ENCODE measurements around the gene PTPRE. TPM values are rescaled to one million over a fixed set of nuclear protein-coding genes. Genes with fewer than 3 reads are reported as not detected.

PTPRE gene
- total RNA-seq, 1 experiment from 2014 or later: 0.70 TPM

DNA sequence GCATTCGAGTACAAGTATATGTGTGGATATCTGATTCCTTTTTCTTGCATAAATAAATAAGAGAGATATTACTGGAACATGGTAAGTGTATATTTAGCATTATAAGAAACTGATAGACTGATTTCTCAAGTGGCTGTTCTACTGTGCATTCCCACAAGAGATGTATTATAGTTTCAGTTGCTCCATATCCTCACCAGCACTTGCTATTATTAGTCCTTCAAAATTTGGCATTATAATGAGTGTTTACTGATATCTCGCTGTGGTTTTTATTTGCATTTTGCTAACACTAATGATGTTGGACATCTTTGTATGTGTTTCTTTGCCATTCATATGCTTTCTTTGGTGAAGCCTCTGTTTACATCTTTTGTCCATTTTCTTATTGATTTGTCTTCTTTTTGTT is 9.7 kb upstream of the PTPRE start:
- H3K4me3 Mint-ChIP-seq: no peak overlapping the region
- TF ChIP-seq, protein P1, sequence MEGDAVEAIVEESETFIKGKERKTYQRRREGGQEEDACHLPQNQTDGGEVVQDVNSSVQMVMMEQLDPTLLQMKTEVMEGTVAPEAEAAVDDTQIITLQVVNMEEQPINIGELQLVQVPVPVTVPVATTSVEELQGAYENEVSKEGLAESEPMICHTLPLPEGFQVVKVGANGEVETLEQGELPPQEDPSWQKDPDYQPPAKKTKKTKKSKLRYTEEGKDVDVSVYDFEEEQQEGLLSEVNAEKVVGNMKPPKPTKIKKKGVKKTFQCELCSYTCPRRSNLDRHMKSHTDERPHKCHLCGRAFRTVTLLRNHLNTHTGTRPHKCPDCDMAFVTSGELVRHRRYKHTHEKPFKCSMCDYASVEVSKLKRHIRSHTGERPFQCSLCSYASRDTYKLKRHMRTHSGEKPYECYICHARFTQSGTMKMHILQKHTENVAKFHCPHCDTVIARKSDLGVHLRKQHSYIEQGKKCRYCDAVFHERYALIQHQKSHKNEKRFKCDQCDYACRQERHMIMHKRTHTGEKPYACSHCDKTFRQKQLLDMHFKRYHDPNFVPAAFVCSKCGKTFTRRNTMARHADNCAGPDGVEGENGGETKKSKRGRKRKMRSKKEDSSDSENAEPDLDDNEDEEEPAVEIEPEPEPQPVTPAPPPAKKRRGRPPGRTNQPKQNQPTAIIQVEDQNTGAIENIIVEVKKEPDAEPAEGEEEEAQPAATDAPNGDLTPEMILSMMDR (conservative IDR thresholded peaks at IDR 0.05): no peak
- no peak overlapping the region for H4K8ac ChIP-seq (replicated peaks; ENCODE audit: insufficient read length, low read depth, low read length)

More for the DNA sequence above, 9.7 kb upstream of the PTPRE start:
- Histone ChIP-seq H2BK5ac (ENCODE audit: insufficient read length, low read length) (no peak overlapping the region), H3K4me2 (ENCODE audit: insufficient read depth, insufficient read length, low read length) (no peak overlapping the region), H3K23ac (ENCODE audit: insufficient read length, low read depth, low read length) (no peak overlapping the region), H3K9me3 (ENCODE audit: control insufficient read depth, low read depth, low read length) (no peaks in the 10 kb centered on the region), H2AK5ac (ENCODE audit: insufficient read length, low read length) (no peak overlapping the region), H3K9ac (ENCODE audit: extremely low read depth, insufficient read length, low read length) (no peak overlapping the region), H2BK120ac (ENCODE audit: low read depth, low read length, poor library complexity, severe bottlenecking) (no peak overlapping the region), H4K91ac (ENCODE audit: insufficient read length, low read depth, low read length) (no peak overlapping the region), H3K79me1 (ENCODE audit: insufficient read depth, low read depth, low read length, poor library complexity, severe bottlenecking) (no peaks in the 10 kb centered on the region), H3K79me2 (ENCODE audit: insufficient read depth, low read length) (no peaks in the 10 kb centered on the region), H4K20me1 (ENCODE audit: control insufficient read depth, insufficient read depth, insufficient read length) (no peaks in the 10 kb centered on the region), H2BK20ac (ENCODE audit: low read depth, low read length, poor library complexity, severe bottlenecking) (no peak overlapping the region), H3T11ph (ENCODE audit: low read length) (no peak overlapping the region), H4K5ac (ENCODE audit: insufficient read length, low read depth, low read length) (no peak overlapping the region), H3K4ac (ENCODE audit: low read depth, low read length) (no peak overlapping the region), H2BK12ac (ENCODE audit: insufficient read length, low read depth, low read length) (no peak overlapping the region), H3K18ac (ENCODE audit: insufficient read length, low read depth, low read length) (no peak overlapping the region), H3K56ac (ENCODE audit: insufficient read length, low read depth, low read length) (no peak overlapping the region), H3K14ac (ENCODE audit: insufficient read depth, low read length) (no peak overlapping the region), H3K27ac (ENCODE audit: insufficient read length, low read depth, low read length) (no peak overlapping the region), H3K23me2 (ENCODE audit: insufficient read length, low read depth, low read length, poor library complexity, severe bottlenecking) (no peaks in the 10 kb centered on the region), H2BK15ac (ENCODE audit: low read depth, low read length) (no peak overlapping the region), H2AFZ (ENCODE audit: low read length) (no peak overlapping the region), H3K4me1 (ENCODE audit: insufficient read depth, low read length) (no peaks in the 10 kb centered on the region), H3K27me3 (ENCODE audit: insufficient read depth, low read length) (no peaks in the 10 kb centered on the region)
- Mint-ChIP-seq H3K27ac (no peak overlapping the region), H3K27me3 (ENCODE audit: low read depth) (peaks cover 3% of the 10 kb centered on the region; the same call in 1 of the 2 replicates), H3K36me3 (ENCODE audit: insufficient read depth in 1 of 3, low read depth in 3 of 3) (no peaks in the 10 kb centered on the region), H3K9me3 (peaks cover 0 to 4% of the 10 kb centered on the region in 2 experiments; a peak in 1 of 5 replicates), H3K4me1 (no peaks in the 10 kb centered on the region)
- no peak for DNase-seq
- WGBS (ENCODE audit: extremely low coverage, insufficient read length, low lambda C conversion rate): no CpG with 5 or more reads among the region's 2 CpGs

Data from H9 (cell line).